Measurements from ENCODE around the gene SCUBE2.

SCUBE2 gene

GRCh38 chr11:9091044-9091922, at the start of gene SCUBE2:
TSS of gene SCUBE2 (minus strand) at chr11:9091599. CDS start at chr11:9091528, 71 bp downstream.
- DNase-seq: no peak

- DNase-seq: no peak
These were observed 49.8 kb upstream of the SCUBE2 start for GRCh38 chr11:9141186-9141585.

GRCh38 chr11:9139628-9140357, 48.4 kb upstream of the SCUBE2 start:
- DNase-seq: no peak

DNA sequence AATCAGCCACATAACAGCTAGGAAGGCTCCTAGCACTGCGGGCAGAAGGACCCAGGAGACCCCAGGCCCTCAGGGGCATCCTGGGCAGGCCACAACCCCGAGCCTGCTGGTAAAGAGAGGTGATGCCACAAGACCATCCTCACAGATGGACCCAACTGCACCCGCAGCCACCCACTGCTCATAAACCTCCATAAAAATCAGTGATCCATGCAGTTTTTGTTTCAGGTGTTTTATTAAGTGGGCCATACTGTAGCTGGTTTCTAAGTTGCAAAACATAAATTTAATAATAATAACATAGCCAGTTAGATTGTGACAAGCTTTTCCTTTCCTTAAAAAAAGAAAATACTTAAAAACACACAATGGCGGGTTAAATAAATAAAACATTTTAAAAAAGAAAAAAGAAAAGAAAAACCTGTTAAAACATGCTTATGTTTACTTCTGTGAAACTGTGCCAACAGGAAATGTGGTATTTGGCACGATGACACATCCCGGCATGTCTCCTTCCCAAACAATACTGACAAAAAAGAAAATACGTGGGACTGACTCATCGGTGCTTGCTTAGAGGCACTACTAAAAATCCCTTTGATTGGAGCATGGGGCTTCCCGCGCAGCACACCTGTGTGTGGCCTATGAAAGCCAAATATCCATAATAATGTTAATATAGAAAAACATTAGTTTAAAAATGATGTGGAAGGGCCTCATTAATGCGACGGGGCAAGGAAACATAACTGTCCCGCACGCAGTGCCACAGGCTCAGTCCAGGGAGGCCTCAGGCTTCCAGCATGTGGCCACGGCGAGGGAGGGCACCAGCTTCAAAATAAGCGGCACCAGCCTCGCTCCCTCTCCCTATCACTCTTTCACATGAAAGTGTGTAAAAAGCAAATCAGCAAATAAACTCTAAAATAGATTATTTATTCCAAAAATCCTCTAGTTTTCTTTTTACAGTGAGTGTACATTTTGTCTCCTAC, 47.5 kb upstream of the SCUBE2 start:
- DNase-seq: no peak

DNA sequence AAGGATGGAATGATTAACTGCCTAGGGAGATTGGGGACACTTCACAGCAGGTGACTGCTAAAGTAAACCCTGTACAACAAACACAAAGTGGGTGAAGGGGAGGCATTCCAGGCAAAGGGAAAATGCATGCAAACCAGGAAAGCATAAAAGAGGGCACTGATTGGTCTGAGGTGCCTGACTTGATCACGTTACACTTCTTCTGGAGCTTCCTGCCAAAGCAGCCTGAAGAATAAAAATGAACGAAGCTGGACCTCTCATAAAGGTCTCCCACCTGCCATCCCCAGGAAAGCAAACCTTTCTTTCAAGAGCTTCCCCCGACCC, 46.7 kb upstream of the SCUBE2 start:
- DNase-seq: no peak

- DNase-seq: peak; percentile 84
These were observed 46.1 kb upstream of the SCUBE2 start for GRCh38 chr11:9137293-9138132.

GRCh38 chr11:9136741-9137140, 45.3 kb upstream of the SCUBE2 start:
- DNase-seq: no peak

DNA sequence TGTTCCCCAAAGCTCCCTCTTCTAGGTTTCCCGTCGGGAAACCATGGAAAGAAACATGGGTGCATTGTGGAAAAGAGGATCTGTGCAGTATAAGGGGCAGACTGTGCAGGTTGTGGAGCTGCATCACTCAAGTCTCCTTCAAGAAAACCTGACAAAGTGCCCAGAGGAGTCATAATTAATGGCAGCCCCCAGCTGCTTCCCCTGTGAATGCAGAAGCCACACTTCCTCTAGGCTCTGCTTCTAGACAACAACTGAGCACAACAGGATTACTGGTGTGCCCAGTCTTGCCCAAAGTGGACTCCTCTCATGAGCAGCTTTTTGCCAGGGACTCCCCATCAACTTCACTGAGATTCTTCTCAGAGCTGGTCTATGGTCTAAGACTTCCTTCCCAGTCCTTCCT, 42.6 kb upstream of the SCUBE2 start:
- DNase-seq: peak; percentile 25

DNA sequence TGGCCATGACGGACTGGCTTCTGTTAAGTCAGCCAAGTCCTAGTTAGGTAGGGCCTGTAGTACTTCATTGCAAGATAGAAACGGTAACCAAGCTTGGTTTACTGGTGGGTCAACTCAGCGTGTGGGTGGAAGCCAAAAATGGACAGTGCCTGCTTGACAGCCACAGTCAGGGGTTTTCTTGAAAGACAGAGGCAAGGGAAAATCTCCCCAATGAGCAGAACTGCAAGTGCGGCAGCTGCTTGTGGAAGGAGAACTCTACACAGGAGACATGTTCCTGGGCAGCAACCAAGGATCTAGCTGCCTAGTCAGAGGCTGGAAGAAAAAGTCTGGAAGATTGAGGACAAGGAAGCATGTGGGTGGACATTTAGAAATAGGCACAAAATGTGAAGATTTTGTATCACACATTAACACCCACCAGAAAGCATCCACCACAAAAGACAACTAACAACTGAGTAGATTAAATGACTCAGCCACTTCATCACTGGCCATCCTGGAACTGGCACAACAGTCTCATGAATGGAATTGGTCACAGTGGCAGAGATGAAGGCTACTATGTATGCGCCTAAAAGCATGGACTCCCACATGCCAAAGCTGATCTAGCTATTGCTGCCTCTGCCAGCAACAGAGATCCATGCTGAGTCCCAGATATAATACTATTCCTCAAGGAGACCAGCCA, 40.9 kb upstream of the SCUBE2 start:
- DNase-seq: no peak

DNA sequence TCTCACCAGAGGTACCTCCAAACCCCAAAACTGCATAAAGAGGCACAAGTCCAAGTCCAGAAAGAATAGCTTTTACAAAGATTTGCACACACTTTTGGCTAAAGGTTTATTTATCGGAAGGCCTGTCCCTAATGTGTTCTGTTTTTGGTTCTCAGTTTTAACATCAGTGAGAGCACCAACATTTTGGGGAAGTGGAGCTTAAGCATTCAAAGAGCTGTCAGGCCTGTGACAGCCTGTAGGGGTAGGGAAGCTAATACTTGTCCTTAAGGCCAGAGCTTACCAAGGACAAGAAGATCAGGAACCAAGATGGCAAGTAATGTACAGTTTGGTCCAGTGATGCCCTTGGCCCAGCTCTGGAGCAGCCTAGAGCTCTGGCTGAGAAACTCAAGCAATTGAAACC, 38.9 kb upstream of the SCUBE2 start:
- DNase-seq: peak; percentile 51

- no peak for DNase-seq
These were observed 35.2 kb upstream of the SCUBE2 start for GRCh38 chr11:9126636-9127035.

DNA sequence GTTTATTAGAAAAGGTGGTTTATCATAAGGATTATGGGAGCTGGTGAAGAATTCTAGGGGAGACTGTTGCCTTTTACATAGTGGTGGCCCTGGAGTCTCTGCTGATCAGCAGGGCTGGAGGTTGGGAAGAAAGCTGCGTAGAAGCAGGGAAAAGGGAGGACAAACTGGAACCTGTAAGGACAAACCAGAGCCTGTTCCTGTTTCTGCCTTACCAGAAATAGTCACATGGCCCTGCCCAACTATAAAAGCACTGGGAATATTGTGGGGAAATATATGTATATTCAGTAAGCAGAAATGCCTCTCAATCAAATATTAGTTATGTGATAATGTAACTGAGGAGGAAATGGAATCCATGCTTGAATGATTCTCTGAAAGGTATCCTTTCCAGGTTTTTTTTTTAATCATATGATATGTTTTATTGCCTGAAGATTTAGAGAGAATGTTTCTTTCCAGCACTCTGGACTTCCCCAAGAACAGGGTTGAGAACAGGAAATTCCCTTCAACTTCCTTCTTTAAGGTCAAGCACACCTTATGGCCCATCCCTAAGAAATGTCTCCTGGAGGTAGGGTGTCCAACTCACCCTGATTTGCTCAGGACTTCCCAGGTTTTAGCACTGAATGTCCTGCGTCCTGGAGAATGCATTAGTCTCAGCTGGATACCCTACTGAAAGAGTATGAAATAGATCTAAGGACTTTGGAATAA, 33.9 kb upstream of the SCUBE2 start:
- DNase-seq: no peak

DNA sequence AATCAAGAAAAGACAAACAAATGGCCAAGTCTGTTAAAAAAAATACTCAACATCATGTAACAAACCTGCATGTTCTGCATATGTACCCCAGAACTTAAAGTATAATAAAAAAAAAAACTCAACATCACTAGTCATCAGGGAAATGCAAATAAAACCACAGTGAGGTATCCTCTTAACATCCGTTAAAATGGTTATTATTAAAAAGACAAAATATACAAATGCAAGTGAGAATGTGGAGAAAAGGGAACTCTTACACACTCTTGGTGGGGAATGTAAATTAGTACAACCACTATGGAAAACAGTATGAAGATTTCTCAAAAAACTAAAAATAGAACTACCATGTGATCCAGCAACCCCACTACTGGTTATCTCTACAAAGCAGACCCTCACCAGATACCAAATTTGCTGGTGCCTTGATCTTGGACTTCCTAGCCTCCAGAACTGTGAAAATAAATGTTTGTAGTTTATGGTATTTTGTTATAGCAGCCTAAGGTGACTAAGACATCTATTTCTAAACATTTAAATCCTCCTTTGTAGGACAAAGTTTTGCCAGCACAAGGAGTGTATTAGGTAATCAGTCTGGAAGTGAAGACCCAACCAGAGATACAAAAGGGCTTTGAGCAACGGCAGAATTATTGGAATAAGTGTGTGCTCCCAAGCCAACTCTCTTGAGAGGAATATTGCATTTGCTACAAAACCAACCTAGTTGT, 32.4 kb upstream of the SCUBE2 start:
- peak; percentile 15 for DNase-seq

DNA sequence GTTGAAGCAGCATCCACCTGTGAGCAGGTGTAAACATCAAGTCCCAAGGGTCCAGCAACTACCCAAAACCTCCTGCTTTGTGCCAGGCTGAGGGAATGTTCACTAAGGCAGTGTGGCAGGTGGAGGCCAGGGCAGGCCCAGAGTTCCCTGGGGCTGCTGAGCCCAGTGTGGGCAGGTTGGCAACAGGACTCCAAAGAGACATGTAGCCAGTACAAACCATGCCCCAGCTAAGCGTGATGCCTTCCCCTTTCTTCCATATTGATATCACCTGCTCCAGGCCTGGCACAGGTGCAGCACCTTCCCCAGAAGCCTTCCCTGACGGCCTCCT, 30.0 kb upstream of the SCUBE2 start:
- DNase-seq: no peak

DNA sequence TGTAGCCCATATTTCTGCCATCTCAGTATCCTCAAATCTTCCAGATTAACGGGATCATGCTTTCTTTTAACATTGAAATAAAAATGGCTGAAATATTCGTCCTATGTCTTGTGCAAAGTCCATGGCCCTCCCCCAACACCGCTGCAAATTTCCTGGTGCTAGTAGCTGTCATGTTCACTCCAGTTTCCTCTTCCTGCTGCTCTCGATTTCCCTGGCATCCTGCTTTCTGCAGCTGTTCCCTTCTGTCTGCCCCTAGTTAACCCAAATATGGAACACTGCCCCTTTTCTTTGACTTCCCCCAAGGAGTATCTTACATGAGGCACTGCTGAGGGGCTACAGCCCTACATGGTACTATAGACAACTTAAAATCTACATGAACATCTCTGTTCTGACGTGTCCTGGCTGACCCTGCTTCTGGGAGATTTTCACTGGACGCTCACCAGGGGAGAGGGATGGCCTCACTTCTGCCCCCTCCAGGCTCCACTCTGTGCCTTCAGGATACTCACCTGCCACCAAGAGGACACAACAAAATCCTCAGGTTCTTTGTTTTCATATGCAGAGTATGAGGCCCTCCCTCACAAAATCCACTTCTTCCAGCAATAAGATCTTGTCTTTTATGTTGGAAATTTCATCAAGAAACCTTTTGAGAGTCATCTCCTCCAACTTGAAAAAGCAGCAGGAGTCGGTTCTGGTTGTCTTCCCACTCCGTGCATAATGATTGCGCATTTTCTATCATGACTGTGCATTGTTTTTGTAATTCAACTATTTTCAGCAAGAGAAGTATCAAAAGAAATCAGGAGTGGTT, 29.5 kb upstream of the SCUBE2 start:
- DNase-seq: no peak

- no peak for DNase-seq
These were observed 26.9 kb upstream of the SCUBE2 start for GRCh38 chr11:9118277-9118676.

DNA sequence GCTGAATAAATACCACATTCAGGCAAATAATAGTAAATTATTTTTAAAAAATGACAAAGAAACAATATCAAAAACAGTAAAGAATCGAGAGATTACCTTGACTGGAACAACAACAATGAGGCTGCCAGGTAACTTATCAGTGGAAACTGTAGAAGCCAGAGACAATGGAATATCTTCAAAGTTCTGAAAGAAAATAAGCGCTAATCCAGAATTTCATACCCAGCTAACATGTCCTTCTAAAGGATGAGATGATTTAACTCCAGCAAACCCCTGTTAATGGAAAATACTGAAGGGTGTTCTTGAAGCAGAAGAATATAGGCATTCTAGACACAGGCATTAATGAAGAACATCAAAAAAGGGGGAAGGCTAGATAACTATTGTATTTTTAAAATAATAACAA, 20.7 kb upstream of the SCUBE2 start:
- DNase-seq: no peak

- no peak for DNase-seq
These were observed 18.7 kb upstream of the SCUBE2 start for GRCh38 chr11:9109858-9110731.

DNA sequence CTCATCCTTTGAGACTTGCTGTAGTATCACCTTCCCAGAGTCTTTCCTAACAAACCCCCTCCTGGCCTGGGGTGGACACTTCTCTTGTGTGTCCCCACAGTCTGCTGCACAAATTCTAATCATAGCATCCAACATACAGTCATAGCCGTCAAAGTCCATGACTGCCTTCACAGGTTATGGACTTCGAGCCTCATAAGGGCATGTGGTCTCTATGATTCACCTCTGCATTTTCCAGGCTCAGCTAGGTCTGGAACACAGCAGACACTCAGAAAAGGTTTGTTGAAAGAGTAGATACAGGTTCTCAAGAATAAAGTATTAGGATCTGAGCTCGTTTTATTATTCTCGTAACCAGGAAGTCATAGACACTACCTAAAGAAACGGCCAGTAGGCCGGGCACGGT, 13.2 kb upstream of the SCUBE2 start:
- no peak for DNase-seq

Data from hematopoietic multipotent progenitor cell treated with erythropoietin and hydrocortisone succinate and interleukin-3 and kit ligand, for 4 days (in vitro differentiated cells).